Measurements from ENCODE around the gene NDUFC2.
"Not testable (repeated sequence)": the region's sequence is repeated elsewhere in the genome, so short reads cannot be mapped to it uniquely, and the experiment has no call there.

The NDUFC2 gene

DNA sequence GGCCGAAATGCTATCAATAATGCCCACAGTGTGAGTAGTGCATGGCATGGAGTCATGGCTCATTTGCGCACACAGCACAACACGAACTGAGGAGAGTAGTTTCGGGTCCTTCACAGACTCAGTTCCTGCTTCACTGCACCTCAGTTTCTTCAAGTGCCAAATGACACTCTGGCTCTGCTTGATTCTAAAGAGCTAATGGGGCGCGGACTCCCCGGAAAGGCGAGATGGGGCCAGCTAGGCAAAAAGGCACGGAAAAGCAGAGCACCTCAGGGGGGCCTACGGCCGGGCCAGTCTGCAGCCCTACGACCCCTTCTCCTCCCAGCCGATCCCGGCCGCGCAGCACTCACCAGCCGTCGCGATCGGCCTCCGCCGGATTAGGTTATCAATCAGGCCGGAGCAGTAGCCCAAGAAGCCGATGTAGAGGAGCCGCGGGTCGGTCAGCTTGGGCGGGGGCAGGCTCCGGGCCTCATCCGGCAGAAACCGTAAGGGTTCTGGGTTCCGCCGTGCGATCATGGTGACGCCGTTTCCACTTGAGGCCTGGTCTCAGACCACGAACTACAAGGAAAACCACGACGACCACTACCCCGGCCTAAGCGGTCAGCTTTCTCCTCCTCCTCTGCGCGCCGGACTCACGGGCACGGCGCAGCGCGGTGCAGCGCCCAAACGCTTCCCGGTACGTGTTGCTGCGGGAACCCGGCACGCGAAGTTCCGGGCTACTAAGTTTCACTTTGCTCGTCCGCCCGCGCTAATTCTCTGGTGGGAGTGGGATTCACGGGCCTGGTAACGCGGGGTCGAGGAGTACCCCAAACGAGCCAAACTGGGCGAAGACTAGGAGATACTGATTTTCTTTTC is at the start of gene NDUFC2:
NDUFC2 (minus strand) TSS at position 631 of the 852 bp plus-strand sequence; CDS start at position 513, 118 bp downstream.
- DNase-seq = peak; percentile 78

DNA sequence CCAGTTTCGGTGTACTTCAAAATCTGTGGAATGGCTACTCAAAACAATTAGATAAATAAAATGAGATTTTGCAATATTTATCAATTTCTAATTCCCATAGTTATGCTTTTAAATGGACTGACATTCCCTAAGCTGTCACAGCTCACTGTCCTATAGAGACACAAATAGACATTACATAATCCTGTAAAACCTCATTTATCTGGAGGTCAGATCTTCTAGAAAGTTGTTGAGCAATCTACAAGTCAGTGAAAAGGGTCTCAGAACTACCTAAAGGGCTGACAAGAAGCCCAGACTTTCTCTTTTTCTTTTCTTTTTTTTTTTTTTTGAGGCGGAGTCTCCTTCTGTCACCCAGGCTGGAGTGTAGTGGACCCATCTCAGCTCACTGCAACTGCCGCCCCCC is 47.7 kb upstream of the NDUFC2 start:
- peak; percentile 54 for DNase-seq

GRCh38 chr11:78112582-78113275 is 33.1 kb upstream of the NDUFC2 start:
- DNase-seq = peak; percentile 90

GRCh38 chr11:78111298-78111697 is 31.6 kb upstream of the NDUFC2 start:
- DNase-seq = no peak

GRCh38 chr11:78110830-78111229 is 31.2 kb upstream of the NDUFC2 start:
- no peak for DNase-seq

DNA sequence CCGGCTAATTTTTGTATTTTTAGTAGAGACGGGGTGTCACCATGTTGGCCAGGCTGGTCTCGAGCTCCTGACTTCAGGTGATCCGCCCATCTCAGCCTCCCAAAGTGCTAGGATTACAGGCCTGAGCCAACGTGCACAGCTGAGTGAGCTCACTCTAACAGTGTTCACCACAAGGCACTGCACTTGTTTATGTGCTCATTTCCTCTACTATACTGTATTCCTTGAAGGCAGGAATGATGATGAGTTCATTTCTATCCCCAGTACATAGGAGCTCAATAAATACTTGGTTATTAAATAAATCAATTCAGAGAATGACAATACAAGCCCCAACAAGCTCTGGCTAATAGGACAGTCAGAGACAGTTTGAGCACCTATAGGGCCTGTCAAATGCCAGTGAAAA is 30.7 kb upstream of the NDUFC2 start:
- no peak for DNase-seq

DNA sequence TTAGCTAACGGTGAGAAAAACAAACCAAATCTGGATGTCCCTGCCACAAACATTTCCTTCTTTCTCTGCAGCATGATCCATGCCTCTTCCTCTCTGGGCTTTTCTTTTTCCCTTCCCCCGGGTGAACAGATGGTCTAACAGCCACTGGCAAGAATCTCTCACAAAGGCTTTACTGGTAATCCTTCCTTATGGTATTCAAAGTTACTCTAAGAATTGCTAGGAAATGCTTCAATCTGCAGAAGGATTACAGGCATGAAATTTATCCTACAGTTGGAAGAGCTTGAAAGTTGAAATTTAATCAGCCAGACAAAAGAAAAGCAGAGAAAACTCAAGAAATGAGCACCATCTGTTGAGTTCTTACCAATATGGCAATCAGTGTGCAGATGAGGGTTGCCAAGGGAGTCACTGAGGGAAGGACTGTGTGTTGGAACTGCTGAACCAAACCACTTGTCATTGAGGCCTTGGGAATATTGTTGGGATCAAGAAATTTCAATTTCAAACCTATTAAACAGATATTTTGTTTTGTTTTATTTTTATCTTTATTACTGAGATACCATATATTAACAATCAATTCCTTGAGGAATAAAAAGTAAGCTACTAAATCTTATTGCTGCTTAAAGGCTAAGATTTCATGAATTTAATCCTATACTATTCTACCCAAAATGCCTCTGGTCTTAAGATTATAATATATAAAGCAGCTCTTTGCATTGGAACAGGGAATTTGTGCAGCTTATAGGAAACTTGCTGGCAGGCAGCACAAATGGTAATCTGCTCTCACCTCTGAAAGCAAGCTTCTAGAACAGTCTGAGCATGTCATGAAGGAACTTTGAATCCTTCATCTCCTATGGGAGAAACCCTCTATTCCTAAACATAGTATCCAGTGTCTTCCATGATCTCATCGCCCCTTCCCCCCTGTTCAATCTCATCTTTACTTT is 29.7 kb upstream of the NDUFC2 start:
- peak; percentile 58 for DNase-seq

DNA sequence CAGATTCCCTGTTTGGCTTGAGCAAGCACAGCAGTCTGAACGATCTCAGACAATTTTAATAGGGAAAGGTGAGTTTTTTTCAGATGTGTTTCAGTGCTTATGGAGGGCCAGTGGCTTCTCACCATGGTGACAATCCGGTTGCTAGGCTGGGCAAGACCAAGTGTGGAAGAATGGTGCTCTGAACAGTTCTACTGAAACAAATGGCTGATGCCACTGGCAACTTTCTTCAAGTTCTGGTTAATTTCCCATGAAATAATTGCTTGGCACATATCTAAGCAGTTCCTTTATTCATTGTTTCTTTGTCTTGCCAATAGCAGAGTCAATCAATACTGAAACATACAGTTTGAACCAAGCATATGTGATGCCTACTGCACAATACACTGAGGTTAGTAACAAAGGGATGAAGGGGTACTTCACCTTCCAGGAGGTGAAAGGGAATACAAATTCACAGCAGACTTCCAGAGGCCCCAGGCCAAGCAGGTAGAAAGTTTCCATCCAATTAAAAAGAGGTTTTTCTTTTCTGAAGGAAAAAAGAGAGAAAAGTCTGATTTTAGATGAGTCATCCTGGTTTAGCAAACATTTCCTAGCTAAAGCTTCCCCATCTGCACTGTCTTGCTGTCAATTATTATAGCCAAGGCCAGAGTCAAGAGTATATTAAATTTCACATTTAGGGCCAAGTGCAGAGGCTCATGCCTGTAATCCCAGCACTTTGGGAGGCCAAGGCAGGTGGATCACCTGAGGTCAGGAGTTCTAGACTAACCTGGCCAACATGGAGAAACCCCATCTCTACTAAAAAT is 21.2 kb upstream of the NDUFC2 start:
- no peak for DNase-seq

GRCh38 chr11:78100261-78100660 is 20.6 kb upstream of the NDUFC2 start:
- no peak for DNase-seq

DNA sequence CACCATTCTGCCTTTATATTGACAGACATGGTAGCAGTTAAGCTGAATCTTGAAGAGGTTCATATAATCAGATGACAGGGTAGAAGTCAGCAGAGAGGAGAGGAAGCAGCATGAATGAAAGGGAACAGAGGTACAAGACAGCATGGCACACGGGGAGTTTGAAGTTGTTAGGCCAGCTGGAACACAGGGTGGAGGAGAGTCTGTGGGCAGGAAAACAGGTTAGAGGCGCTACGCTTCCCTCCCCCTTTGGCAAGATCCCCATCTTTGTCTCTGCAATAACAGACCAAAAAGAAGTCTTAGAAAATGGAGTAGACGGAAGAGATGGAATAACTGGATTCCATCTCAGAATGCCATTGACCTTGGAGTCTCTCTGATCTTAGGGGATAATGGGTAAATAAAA is 20.0 kb upstream of the NDUFC2 start:
- no peak for DNase-seq

DNA sequence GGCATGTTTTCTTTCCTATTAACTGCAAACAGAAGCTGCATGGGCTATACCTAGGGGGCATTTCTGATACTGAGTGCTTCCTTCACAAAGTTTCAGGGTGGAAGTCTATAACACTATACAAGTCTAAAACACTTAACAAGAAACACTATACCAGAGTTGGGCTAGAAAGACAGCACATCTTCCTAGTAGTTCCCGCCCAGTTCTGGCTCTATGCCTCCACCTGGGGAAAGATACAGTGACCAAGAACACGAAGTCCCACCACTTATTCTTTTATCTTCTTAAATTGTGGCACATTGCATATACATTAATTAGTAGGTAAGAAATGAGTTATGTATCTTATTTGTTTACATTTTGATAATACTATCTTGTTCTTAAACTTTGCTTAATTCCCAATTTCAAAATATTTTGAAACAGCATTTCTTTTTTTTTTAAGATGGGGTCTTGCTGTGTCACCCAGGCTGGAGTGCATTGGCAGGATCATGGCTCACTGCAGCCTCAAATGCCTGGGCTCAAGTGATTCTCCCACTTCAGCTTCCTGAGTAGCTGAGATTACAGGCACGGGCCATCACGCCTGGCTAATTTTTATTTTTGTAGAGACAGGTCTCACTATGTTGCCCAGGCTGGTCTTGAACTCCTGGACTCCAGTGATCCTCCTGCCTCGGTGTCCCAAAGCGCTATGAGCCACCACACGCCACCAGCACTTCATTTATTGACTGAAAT is 18.2 kb upstream of the NDUFC2 start:
- DNase-seq = no peak

GRCh38 chr11:78094250-78094649 is 14.6 kb upstream of the NDUFC2 start:
- DNase-seq = no peak

- DNase-seq = not testable (repeated sequence)
Measured at GRCh38 chr11:78086521-78087074, 6.9 kb upstream of the NDUFC2 start.

DNA sequence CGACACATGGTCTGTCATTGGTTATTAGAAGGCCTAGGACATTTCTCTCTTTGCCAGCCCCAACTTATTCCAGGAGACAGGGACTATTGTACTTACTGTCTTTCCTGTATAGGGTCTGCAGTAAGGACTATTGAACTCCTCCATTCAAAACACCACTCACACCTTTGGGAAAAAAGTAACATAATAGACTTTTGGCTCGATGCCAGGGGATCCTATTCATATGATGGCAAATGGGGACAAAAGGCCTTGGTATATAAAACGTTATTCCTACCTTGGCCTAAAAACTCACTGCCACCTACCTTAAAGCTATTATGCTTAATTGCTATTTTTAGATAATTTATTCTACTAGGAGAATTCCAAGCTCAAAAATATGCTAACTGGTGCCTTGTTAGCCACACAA is 6.3 kb upstream of the NDUFC2 start:
- no peak for DNase-seq

DNA sequence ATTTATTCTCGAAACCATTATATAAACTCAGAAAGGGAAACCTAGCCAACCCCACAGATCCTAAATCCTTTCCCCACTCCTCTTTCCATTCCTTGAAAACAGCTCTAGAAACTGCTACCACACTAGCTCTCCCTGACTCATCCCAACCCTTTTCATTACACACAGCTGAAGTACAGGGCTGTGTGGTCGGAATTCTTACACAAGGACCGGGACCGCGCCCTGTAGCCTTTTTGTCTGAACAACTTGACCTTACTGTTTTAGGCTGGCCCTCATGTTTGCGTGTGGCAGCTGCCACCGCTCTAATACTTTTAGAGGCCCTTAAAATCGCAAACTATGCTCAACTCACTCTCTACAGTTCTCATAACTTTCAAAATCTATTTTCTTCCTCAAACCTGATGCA is 4.8 kb upstream of the NDUFC2 start:
- not testable (repeated sequence) for DNase-seq

GRCh38 chr11:78083021-78083420 is 3.4 kb upstream of the NDUFC2 start:
- DNase-seq = no peak

GRCh38 chr11:78082146-78082545 is 2.5 kb upstream of the NDUFC2 start:
- no peak for DNase-seq

GRCh38 chr11:78081583-78081982 is 1.9 kb upstream of the NDUFC2 start:
- no peak for DNase-seq

GRCh38 chr11:78080818-78081495 is 1.3 kb upstream of the NDUFC2 start:
- DNase-seq = peak; percentile 95

GRCh38 chr11:78080084-78080817 is 589 bp upstream of the NDUFC2 start:
- DNase-seq = no peak
